Epithelial cell of esophagus (primary cell): Measurements from ENCODE around the gene OSBPL3.

Source experiments
- DNase-seq: peaks from one replicate; pipeline ENCODE4 v3.0.0; 2010; ENCODE audit warnings: low read depth
- H3K4me3 ChIP-seq: 2 replicates; pipeline ENCODE4 v1.5.1; 2011; ENCODE audit warnings: mild to moderate bottlenecking, low read length, control low read depth
- TF ChIP-seq, protein P1 (sequence below): IDR thresholded peaks from 2 replicates; pipeline ENCODE4 v1.5.1; 2011; ENCODE audit warnings: low read depth, mild to moderate bottlenecking, low read length, control low read depth, inconsistent platforms; ENCODE audit not compliant: insufficient read depth; ENCODE audit errors: missing control alignments

Gene OSBPL3

DNA sequence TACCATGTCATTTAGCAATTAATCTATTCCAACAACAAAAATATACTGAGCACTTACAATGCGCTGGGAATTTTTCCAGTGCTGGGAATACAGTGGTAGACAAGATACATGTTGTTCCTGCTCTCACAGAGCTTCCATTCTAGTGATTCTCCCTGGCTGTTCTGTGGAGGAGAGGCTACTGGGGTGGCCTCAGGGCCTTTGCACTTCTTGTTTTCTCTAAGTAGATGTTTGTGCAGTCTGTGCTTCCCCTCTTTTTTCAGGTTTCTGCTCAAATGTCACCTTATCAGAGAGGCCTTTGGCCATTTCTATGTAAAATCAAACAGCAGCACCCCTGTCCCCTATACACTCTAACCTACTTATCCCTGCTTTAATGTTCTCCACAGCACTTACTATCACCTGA lies 24.7 kb downstream of the OSBPL3 start:
- TF ChIP-seq, protein P1, sequence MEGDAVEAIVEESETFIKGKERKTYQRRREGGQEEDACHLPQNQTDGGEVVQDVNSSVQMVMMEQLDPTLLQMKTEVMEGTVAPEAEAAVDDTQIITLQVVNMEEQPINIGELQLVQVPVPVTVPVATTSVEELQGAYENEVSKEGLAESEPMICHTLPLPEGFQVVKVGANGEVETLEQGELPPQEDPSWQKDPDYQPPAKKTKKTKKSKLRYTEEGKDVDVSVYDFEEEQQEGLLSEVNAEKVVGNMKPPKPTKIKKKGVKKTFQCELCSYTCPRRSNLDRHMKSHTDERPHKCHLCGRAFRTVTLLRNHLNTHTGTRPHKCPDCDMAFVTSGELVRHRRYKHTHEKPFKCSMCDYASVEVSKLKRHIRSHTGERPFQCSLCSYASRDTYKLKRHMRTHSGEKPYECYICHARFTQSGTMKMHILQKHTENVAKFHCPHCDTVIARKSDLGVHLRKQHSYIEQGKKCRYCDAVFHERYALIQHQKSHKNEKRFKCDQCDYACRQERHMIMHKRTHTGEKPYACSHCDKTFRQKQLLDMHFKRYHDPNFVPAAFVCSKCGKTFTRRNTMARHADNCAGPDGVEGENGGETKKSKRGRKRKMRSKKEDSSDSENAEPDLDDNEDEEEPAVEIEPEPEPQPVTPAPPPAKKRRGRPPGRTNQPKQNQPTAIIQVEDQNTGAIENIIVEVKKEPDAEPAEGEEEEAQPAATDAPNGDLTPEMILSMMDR: no peak
- DNase-seq: no peak
- H3K4me3 ChIP-seq: no peak overlapping the region

DNA sequence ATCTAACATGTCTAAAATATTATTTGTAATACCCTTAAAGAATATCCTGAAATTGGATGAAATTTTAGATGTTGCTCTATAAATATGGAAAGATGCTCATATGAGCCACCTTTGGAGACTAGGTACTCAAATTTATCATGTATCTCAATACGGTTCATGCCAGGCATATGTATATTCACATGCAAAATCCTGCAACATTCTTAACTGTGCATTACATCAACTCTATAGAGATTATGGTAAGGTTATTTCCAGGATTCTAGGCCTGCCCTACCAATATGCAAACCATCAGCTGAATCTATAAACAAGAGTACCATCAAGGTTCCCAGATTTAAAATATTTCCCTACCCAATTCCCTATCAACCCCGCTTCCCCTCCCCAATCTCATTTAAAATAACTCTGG lies 27.5 kb downstream of the OSBPL3 start:
- DNase-seq: no peak
- TF ChIP-seq, protein P1: no peak
- no peak overlapping the region for H3K4me3 ChIP-seq

DNA sequence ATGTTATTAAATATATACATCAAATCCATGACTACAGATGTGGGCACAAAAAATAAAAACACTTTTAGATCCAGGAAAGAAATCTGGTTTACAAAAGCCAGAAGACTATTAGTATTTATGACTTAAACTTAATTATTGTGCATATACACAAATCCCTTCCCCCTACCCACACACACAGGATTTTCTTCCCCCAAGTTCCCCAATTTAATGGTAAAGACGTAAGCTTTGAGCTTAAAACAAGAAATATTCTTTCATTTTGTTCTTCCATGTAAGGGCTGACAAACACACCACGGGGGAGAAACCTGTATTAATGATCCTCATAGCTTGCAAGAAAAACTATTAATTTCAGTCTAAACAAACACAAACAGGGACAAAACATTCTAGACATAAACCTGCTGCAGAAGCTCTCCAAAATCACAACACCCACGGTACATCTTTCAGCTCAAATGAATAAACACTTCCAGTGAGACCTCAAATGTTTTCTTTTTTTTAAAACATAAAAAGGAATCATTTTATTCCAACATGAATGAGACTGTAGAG lies 28.5 kb downstream of the OSBPL3 start:
- no peak overlapping the region for H3K4me3 ChIP-seq
- no peak for DNase-seq
- TF ChIP-seq, protein P1: no peak

GRCh38 chr7:24949884-24950283 lies 30.1 kb downstream of the OSBPL3 start:
- no peak overlapping the region for H3K4me3 ChIP-seq
- no peak for DNase-seq
- TF ChIP-seq, protein P1: no peak

- no peak overlapping the region for H3K4me3 ChIP-seq
- DNase-seq: peak; percentile 39
- TF ChIP-seq, protein P1: no peak
These were observed 31.2 kb downstream of the OSBPL3 start for GRCh38 chr7:24948739-24949138.

DNA sequence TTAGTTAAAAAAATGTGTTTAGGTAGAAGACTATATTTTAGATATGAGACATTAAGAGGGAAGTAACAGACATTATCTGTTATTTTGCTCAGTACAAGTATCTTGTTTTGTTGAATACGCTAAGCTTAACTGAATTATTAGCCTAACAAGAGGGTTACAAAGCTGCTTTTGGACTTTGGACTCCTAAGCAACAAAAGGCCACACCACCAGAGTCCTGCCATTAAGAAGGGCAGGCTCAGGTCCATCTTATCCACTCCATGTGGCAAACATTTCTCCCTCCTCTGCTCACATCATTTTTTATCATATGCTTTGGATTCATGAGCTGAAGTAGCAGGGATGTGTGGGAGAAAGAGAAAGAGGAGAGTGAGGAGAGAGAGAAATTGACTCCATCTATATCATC lies 33.5 kb downstream of the OSBPL3 start:
- H3K4me3 ChIP-seq: no peak overlapping the region
- DNase-seq: no peak
- TF ChIP-seq, protein P1: no peak

DNA sequence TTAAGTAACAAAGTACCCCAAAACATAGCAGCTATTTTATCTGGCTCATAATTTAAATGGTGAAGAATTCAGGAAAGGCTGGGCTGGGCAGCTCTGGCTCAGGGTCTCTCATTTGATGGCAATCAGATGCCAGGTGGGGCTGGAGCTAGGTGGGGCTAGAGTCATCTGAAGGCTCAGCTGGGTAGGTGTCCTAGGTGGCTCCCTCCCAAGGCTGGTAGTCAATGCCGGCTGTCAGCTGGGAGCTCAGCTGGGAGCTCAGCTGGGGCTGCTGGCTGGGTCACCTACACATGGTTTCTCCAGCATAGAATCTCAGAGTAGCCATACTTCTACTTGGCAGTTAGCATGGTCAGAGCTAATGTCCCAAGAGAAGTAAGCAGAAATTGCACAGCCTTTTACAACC lies 34.1 kb downstream of the OSBPL3 start:
- TF ChIP-seq, protein P1: no peak
- no peak for DNase-seq
- no peak overlapping the region for H3K4me3 ChIP-seq
